GM21360 (cell line): Measurements from ENCODE around the gene GDNF.
"Not testable (repeated sequence)": the region's sequence is repeated elsewhere in the genome, so short reads cannot be mapped to it uniquely, and the experiment has no call there.

ENCODE experiments used
- ATAC-seq: cut with Tn5 transposase; IDR thresholded peaks from one replicate; pipeline ENCODE4 v1.9.1; 2021; ENCODE audit warnings: mild to moderate bottlenecking, moderate library complexity; ENCODE audit not compliant: unreplicated experiment

Gene GDNF

GRCh38 chr5:37839407-37840052 is at the start of gene GDNF:
Gene GDNF, minus strand, starts transcription at chr5:37840041. Its CDS starts 5,245 bp downstream, at chr5:37834796.
- no peak for ATAC-seq

DNA sequence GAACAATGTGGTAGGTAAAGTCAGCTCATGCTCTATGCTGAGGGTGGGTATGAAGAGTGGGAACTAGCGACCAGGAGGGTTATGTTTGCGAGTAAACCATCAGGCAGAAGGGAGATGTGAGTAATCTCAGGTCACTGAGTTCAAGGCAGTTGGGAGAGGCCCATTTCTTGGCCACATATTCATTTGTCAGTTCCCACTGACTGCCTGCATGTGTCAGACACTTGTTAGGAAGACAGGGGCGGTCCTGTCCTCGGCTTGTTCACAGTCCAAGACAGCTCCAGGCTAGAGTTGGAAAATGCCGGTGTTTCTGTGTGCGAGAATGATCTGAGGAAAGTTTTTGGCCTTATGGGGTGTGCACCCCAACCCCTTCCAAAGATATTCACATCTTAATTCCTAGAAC is 48.6 kb upstream of the GDNF start:
- no peak for ATAC-seq

DNA sequence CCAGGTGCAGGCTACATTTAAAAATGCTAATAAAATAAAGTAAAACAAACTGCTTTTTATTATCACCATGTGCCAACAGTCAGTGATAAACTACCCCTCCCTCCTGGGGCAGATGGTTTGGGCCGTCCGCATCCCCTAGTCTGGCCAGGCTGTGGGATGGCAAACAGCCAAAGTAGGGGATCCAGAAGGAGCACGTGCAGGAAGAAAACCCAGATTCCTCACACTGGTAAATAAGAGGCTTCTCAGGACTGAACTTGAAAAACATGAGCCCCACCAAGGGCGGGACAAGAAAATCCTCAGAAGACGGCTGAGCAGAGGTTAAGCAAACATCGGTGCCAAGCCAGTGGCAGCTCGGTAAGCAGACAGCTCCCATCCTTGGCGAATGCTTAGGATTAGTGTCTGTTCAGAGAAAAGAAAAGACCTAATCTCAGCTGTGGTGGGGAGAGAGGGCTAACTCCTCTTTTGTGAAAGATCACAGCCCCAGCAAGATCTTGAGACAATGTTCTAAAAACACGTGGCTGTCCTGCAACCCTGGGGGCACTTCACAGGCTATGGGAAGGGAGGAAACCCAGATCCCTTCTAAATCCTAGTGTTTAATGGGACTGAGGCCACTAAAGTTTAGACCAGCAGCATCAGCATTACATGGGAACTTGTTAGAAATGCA is 46.5 kb upstream of the GDNF start:
- no peak for ATAC-seq

DNA sequence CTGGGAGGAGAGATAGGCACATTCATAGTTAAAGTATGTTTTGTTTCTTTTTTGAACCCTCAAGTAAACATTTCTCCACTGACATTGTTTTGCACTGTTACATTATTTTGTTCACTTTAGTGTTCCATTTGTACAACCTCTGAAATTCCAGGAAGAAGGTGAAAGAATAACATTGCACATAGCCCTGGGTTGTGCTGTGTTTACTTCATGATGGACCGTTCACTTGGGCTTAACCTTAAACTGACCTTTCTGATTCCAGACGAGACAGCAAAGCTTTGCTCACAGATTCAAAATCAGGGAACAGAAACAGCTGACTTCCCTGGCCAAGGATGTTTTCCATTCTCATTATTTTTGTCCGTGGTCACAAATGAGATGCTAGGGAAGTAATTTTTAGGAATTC is 42.8 kb upstream of the GDNF start:
- ATAC-seq: no peak

GRCh38 chr5:37881359-37881758 is 41.5 kb upstream of the GDNF start:
- peak; percentile 92 for ATAC-seq

GRCh38 chr5:37876943-37877342 is 37.1 kb upstream of the GDNF start:
- no peak for ATAC-seq

GRCh38 chr5:37876245-37876644 is 36.4 kb upstream of the GDNF start:
- no peak for ATAC-seq

DNA sequence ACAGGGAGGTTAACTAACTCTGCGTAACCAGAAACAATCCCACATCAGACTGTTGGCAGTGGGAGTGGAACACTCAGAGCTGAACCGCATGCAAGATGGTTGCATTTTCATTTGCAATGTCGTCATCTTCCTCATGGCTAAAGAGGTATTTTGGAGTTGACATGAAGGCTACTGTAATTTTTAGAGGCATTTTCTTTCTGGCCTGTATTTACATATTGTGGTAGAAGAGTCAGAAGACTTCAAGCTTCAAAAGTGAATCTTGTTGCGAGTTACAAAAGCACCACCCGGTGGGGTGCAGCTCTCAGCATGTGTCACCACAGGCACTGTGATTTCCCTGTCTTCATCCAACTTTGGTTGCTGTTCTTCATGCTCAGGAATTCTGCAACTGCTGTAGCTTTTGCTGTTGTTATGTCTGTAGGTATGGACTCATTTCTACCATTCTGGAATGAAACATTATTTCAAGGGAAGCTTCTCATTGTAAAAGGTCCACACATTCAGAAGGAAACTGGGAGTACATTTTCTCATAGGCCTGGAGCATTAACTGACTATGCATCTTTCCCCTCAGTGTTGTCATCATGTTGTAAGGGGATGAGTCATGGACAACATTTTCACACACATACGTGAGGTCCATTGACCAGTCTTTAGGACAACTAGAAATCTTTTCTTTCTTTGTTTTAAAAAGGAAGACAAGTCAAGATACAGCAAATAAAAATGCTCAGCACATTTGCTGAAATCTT is 35.4 kb upstream of the GDNF start:
- ATAC-seq: no peak

DNA sequence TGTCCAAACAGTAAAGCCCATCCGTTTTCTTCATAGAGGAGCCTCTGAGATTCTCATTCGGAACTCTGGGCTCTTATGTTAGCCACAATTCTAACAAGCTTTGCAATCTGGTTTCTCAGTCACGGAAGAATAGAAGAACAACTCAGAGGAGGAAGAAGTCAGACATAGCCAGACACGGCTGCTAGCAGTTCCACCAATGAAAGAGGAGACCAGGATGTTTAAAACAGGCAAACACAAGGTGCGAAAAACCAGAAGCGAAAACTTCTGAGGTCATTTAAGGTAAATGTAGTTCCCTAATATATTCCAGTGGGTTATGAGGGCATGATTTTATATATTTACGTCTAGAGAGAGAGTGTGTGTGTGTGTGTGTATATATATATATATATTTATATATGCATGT is 34.1 kb upstream of the GDNF start:
- no peak for ATAC-seq

GRCh38 chr5:37871023-37871815 is 31.4 kb upstream of the GDNF start:
- ATAC-seq: no peak

DNA sequence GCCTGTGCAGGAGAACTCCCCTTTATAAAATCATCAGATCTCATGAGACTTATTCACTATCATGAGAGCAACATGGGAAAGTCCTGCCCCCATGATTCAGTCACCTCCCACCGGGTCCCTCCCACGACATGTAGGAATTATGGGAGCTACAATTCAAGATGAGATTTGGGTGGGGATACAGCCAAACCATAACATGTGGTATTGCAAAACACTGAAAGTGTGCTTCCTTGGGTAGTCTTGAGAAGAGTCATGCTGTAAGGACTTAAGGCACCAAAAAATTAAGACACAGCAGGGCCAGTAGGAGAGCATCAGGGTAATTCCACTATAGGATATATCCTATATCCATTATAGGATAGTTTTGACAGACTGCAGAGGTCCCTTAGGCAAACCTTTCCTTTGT is 29.4 kb upstream of the GDNF start:
- ATAC-seq: no peak

- ATAC-seq: no peak
These were observed 27.8 kb upstream of the GDNF start for GRCh38 chr5:37867654-37868053.

DNA sequence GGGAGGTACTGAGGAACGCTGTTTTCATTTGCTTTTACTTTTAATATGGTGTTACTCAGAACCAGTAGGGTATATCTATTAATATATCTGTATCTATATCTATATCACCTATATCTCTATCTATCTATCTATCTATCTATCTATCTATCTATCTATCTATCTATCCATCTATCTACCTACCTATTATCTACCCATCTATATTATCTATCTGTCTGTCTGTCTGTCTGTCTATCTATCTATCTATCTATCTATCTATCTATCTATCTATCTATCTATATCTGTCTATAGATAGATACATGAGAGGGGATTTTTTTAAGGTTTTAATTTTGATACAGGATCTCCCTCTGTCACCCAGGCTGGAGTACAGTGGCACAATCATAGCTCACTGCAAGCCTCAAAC is 23.1 kb upstream of the GDNF start:
- not testable (repeated sequence) for ATAC-seq

DNA sequence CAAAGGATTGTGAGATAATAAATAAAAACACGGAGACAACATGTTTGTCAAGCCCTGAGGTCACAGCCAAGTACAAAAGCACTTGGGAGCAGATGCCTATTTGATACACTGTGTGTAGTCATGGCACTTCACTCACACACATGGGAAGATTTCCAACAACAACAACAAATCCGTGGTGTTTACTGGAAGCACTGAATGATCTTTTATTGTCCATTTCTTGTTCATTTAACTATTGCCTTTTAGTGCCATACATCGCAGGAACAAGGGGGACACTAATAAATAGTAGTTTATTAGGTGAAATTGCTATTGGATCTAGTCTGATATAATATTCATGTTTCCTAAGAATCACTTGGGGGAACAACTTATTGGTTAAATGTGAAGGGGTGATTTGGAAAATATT is 20.4 kb upstream of the GDNF start:
- no peak for ATAC-seq

DNA sequence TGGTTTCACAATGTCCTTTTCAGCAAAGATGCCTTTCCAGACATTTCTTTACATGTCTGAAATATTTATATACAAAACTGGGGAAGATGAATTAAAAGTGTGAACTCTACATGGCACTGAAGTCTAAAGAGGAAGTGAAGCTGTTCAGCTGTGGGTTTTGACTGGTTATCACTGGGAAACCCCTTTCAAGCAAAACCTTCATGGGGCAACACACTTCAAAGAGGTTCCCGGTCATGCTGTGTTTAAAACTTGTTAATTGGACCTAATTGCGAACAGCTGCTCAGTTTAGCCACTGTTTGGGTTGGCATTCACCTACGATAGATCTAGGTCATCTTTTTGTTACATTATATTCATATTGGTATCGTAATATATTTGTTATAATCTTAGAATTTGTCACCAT is 20.0 kb upstream of the GDNF start:
- peak; percentile 96 for ATAC-seq

DNA sequence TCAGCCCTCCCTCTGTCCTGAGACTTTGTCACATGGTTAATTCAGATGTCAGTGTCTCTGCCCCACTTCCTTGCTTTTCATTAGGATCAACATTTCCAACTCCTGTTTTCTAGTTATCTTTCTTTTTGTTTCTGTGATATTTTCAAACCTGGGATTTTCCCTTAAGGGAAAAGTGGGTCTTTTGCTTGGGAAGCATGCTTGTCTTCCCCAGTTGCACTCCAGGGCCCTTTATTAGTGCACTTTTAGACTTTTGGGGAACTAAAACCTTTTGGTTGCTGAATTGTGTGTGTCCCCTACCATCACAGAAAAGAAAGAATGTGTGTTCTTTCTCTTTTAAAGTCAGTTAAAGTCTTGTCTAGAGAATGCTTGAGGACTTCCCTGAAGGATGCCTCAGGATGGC is 18.4 kb upstream of the GDNF start:
- no peak for ATAC-seq

DNA sequence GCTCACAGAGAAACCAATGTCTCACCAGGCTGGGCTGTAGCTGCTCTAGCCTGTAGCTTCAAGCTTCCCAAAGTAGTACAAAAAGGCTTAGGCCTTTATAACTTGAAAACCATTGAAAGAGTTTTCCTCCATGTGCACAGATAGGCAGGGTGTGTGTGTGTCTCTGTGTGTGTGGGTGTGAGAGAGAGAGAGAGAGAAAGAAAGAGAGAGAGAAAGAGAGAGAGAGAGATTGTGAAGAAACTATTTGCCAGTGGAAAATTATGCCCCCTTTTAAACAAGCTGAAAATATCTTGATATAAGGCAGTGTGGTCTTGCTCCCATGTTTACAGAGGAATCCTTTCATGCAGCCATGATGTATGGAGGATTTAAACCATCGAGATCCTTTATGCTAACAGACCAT is 17.9 kb upstream of the GDNF start:
- no peak for ATAC-seq

- ATAC-seq: no peak
These were observed 15.6 kb upstream of the GDNF start for GRCh38 chr5:37855438-37855837.

- no peak for ATAC-seq
These were observed 11.5 kb upstream of the GDNF start for GRCh38 chr5:37851305-37851704.

- no peak for ATAC-seq
These were observed 10.5 kb upstream of the GDNF start for GRCh38 chr5:37850226-37850865.

- ATAC-seq: no peak
These were observed 9.8 kb upstream of the GDNF start for GRCh38 chr5:37849641-37850040.
